SH-SY5Y (cell line): ENCODE results near the gene PSMB7.

Source experiments
- GATA2 ChIP-seq: IDR thresholded peaks from 2 replicates; pipeline ENCODE4 v1.6.1; 2011; ENCODE audit warnings: mild to moderate bottlenecking, low read depth, low read length
- GATA3 ChIP-seq: IDR thresholded peaks from 2 replicates; pipeline ENCODE4 v1.6.1; 2011; ENCODE audit warnings: low read depth, mild to moderate bottlenecking, low read length, moderate library complexity

DNA sequence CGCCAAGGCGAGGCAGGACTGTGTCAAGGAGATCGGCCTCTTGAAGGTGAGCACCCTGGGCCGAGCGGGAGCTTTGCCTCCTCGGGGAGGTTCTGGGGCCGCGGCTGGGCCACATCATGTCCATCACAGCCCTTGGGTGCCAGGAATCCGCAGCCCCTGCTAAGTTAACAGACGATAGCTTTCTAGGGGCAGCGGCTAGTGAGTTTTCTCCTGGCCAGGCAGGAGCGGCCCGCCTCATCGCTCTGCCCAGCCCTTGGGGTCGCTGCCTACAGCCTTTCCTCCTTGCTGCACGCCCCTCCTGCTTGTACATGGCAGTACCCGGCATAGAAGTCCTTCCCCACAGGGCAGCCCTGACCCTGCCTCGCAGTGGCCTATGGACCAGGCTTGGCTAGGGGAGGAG lies 101.3 kb downstream of the PSMB7 start:
- TF ChIP-seq GATA2 (no peak), GATA3 (no peak)
